ENCODE results near the gene UTY. TPM values are rescaled to one million over a fixed set of nuclear protein-coding genes. Genes with fewer than 3 reads are reported as not detected.
A peak's percentile ranks its signal among the peaks of the same experiment; 100 is the strongest.

Gene UTY
- total RNA-seq, 2 experiments from 2014 or later, result 35.8 to 36.7 TPM

GRCh38 chrY:13479121-13479711 lies 617 bp downstream of the UTY start:
- no peaks in the 10 kb centered on the region for H3K9me3 ChIP-seq (ENCODE audit: low read length)
- CTCF ChIA-PET (ENCODE audit: unreplicated experiment), result no interaction called here
- H2AFZ ChIP-seq (ENCODE audit: low read length), result peak overlapping the region; percentile 80; the same call in 1 of the 2 replicates
- no peak for TF ChIP-seq EZH2phosphoT487 (IDR thresholded peaks at IDR 0.05; ENCODE audit: borderline replicate concordance, low read depth, low read length)
- TF ChIP-seq, protein P1, sequence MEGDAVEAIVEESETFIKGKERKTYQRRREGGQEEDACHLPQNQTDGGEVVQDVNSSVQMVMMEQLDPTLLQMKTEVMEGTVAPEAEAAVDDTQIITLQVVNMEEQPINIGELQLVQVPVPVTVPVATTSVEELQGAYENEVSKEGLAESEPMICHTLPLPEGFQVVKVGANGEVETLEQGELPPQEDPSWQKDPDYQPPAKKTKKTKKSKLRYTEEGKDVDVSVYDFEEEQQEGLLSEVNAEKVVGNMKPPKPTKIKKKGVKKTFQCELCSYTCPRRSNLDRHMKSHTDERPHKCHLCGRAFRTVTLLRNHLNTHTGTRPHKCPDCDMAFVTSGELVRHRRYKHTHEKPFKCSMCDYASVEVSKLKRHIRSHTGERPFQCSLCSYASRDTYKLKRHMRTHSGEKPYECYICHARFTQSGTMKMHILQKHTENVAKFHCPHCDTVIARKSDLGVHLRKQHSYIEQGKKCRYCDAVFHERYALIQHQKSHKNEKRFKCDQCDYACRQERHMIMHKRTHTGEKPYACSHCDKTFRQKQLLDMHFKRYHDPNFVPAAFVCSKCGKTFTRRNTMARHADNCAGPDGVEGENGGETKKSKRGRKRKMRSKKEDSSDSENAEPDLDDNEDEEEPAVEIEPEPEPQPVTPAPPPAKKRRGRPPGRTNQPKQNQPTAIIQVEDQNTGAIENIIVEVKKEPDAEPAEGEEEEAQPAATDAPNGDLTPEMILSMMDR (conservative IDR thresholded peaks at IDR 0.05; ENCODE audit: low read length), result 0 out of 2 replicates have a peak, but pooled peaks have one; percentile 16
- POLR2A ChIA-PET, result interaction anchor here (0.6 to 1.1 kb wide), 3 partner anchors 10 to 754 kb away, joined by 3 to 4 read pairs (median 3); no protein-coding TSS in a partner anchor
- H3K79me2 ChIP-seq (ENCODE audit: insufficient read depth, low read depth, low read length), result peaks cover 55% of the 10 kb centered on the region
- no TSS peak for BruUV-seq (replicated peaks)
- peak overlapping the region; percentile 79 for H3K27ac ChIP-seq (ENCODE audit: low read depth, low read length, poor library complexity, severe bottlenecking)
- intact Hi-C loops (cut with micrococcal nuclease; ENCODE audit: unreplicated experiment), result loop anchor here (10.0 kb wide), 1 partner anchor 114 kb away; no protein-coding TSS in a partner anchor
- peaks cover 33% of the 10 kb centered on the region for H3K36me3 ChIP-seq (ENCODE audit: insufficient read depth, low read length)
- H3K4me2 ChIP-seq (ENCODE audit: low read length), result peak overlapping the region; percentile 79
- H4K20me1 ChIP-seq (ENCODE audit: insufficient read depth, low read length), result no peaks in the 10 kb centered on the region
- DNase-seq (ENCODE audit: low spot score), result peak; percentile 65
- H3K4me3 ChIP-seq (ENCODE audit: low read depth, low read length, poor library complexity, severe bottlenecking), result peak overlapping the region; percentile 83
- H3K9me2 ChIP-seq (ENCODE audit: insufficient read depth, low read length), result no peaks in the 10 kb centered on the region
- H3K4me1 ChIP-seq (ENCODE audit: insufficient read depth, low read length, poor library complexity, severe bottlenecking), result peaks cover 12% of the 10 kb centered on the region

- no peaks in the 10 kb centered on the region for H3K9me2 ChIP-seq (ENCODE audit: insufficient read depth, low read length)
- no peaks in the 10 kb centered on the region for H4K20me1 ChIP-seq (ENCODE audit: insufficient read depth, low read length)
- H3K4me2 ChIP-seq (ENCODE audit: low read length), result peak overlapping the region; percentile 79
- BruUV-seq (replicated peaks), result TSS peak; percentile 62
- intact Hi-C loops (cut with micrococcal nuclease; ENCODE audit: unreplicated experiment), result loop anchor here (10.0 kb wide), 1 partner anchor 113 kb away; no protein-coding TSS in a partner anchor
- ChIA-PET CTCF (ENCODE audit: unreplicated experiment) (no interaction called here), POLR2A (interaction anchor here (0.7 to 1.1 kb wide), 2 partner anchors 25 to 36 kb away, joined by 3 read pairs; no protein-coding TSS in a partner anchor)
- DNase-seq (ENCODE audit: low spot score), result peak; percentile 70
- TF ChIP-seq, protein P1 (conservative IDR thresholded peaks at IDR 0.05; ENCODE audit: low read length), result no peak
- no peak for TF ChIP-seq EZH2phosphoT487 (IDR thresholded peaks at IDR 0.05; ENCODE audit: borderline replicate concordance, low read depth, low read length)
- peaks cover 43% of the 10 kb centered on the region for H3K36me3 ChIP-seq (ENCODE audit: insufficient read depth, low read length)
- H3K4me1 ChIP-seq (ENCODE audit: insufficient read depth, low read length, poor library complexity, severe bottlenecking), result peaks cover 12% of the 10 kb centered on the region
- H3K4me3 ChIP-seq (ENCODE audit: low read depth, low read length, poor library complexity, severe bottlenecking), result peak overlapping the region; percentile 83
- no peaks in the 10 kb centered on the region for H3K9me3 ChIP-seq (ENCODE audit: low read length)
- peaks cover 65% of the 10 kb centered on the region for H3K79me2 ChIP-seq (ENCODE audit: insufficient read depth, low read depth, low read length)
- peak overlapping the region; percentile 79 for H3K27ac ChIP-seq (ENCODE audit: low read depth, low read length, poor library complexity, severe bottlenecking)
- peak overlapping the region; percentile 80; the same call in 1 of the 2 replicates for H2AFZ ChIP-seq (ENCODE audit: low read length)
Measured at GRCh38 chrY:13478126-13478785, 1.6 kb downstream of the UTY start.

Data from OCI-LY7 (cell line).